Measurements from ENCODE around the gene TCF25. TPM values are rescaled to one million over a fixed set of nuclear protein-coding genes. Genes with fewer than 3 reads are reported as not detected.
A peak's percentile ranks its signal among the peaks of the same experiment; 100 is the strongest.
"Not testable (repeated sequence)": the region's sequence is repeated elsewhere in the genome, so short reads cannot be mapped to it uniquely, and the experiment has no call there.

The TCF25 gene
- total RNA-seq, 2 donors from 2014 or later, result 127 to 158 TPM

GRCh38 chr16:89914642-89915285 lies 41.4 kb downstream of the TCF25 start:
- intact Hi-C loops (cut with DNase I); DNase-seq (ENCODE audit: low spot score): not testable (repeated sequence)

DNA sequence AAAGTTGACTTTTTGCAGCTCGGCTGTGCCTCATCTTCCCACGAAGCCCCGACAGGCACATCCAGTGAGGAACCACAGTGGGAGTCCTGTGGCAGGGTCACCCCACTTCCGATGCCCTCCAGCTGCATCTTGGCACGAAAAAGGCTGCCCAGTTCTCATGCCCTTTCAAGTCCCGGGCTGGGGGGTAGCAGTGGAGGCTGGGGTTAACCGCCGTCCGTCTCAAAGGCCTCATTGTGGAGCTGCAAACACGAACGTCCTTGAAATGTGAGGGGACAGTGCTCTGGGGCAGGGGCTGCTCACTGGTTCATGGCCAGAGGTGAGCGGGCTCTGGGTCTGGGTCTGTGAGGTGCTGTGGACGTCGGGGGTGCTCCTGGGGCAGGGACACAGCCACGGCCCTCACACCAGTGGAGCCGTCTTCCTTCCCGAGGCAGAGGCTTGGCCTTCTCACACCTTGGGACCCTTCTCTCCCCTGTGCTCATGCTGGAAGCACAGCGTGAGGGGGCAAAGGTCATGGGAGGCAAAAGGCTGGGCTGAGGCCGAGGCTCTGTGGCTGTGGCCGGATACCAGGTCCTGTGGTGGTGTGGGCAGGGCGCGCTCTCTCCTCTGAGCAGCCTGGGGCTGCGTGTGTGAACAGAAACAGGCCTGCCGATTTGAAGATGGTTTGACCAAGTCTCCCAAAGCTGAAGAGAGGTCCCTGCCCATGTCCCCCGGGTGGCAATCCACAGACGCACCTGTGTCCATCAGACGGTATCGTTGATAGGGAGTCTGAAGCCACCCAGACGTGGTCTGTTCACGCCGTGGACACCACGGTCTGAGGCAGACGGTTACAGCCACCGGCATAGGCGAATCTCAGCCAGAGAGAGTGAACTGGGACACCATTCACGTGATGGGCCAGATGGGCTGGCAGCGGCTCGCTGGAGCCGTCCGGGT lies 42.2 kb downstream of the TCF25 start:
- intact Hi-C loops (cut with DNase I), result no loop called here
- no peak for DNase-seq (ENCODE audit: low spot score)

DNA sequence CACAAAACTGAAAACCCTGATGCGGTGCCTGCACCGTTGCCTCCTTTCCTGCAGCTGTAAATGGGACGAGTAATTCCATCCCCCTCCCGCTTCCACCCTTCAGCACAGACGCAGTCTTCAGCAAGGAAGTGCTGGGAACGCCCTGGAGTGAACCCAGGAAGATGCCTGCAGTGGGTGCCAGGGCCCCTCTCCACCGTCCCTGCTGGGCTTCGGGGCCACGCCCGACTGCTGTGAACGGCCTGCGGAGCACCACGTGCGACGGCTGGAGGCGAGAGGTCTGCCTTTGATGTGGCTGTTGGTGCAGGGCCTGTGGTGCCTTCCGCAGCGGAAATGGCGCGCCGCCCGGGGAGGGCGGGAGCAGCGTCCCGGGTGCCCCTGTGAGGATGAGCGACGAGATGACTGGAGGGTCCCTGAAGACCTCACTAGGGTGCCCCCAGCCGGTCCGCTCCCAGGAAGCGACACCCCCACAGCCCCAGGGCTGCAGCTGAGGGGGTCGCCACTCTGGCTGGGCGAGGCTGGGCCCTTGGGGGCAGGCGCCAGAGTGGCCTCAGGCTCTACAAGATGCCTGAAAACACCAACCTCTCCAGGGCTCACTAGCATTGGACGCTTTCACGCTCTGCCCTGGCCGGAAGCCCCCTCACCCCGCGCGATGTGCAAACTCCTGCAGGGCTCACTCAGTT lies 44.5 kb downstream of the TCF25 start:
- DNase-seq (ENCODE audit: low spot score), result peak; percentile 95
- intact Hi-C loops (cut with DNase I), result no loop called here

DNA sequence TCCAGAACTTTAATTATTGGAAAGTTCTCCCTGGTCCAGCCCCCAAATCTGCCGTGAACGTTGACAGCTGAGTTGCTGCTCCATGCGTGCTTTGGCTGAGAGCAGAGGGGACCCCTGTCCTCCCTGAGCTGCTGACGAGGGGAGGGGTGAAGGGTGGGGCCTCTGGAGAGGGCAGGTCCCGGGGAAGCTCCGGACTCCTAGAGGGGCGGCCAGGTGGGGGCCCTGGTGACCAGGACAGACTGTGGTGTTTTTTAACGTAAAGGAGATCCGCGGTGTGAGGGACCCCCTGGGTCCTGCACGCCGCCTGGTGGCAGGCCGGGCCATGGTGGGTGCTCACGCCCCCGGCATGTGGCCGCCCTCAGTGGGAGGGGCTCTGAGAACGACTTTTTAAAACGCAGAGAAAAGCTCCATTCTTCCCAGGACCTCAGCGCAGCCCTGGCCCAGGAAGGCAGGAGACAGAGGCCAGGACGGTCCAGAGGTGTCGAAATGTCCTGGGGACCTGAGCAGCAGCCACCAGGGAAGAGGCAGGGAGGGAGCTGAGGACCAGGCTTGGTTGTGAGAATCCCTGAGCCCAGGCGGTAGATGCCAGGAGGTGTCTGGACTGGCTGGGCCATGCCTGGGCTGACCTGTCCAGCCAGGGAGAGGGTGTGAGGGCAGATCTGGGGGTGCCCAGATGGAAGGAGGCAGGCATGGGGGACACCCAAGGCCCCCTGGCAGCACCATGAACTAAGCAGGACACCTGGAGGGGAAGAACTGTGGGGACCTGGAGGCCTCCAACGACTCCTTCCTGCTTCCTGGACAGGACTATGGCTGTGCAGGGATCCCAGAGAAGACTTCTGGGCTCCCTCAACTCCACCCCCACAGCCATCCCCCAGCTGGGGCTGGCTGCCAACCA lies 45.3 kb downstream of the TCF25 start, which contains the start of gene MC1R:
Gene MC1R, plus strand, starts transcription at position 410 of the 895 bp plus-strand sequence. Its CDS starts 397 bp downstream, at position 807.
- DNase-seq (ENCODE audit: low spot score), result peak; percentile 85
- intact Hi-C loops (cut with DNase I), result no loop called here

DNA sequence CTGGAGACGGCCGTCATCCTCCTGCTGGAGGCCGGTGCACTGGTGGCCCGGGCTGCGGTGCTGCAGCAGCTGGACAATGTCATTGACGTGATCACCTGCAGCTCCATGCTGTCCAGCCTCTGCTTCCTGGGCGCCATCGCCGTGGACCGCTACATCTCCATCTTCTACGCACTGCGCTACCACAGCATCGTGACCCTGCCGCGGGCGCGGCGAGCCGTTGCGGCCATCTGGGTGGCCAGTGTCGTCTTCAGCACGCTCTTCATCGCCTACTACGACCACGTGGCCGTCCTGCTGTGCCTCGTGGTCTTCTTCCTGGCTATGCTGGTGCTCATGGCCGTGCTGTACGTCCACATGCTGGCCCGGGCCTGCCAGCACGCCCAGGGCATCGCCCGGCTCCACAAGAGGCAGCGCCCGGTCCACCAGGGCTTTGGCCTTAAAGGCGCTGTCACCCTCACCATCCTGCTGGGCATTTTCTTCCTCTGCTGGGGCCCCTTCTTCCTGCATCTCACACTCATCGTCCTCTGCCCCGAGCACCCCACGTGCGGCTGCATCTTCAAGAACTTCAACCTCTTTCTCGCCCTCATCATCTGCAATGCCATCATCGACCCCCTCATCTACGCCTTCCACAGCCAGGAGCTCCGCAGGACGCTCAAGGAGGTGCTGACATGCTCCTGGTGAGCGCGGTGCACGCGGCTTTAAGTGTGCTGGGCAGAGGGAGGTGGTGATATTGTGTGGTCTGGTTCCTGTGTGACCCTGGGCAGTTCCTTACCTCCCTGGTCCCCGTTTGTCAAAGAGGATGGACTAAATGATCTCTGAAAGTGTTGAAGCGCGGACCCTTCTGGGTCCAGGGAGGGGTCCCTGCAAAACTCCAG lies 46.4 kb downstream of the TCF25 start:
- intact Hi-C loops (cut with DNase I), result no loop called here
- DNase-seq (ENCODE audit: low spot score), result no peak

DNA sequence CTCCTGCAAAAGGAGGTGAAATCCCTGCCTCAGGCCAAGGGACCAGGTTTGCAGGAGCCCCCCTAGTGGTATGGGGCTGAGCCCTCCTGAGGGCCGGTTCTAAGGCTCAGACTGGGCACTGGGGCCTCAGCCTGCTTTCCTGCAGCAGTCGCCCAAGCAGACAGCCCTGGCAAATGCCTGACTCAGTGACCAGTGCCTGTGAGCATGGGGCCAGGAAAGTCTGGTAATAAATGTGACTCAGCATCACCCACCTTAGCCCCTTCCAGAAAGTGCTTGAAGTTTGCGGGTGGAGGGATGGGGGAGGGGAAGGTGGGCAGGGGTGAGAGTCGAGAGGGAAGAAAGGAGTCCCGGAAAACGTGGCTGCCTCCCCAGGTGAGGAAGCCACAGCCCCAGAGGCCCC lies 47.3 kb downstream of the TCF25 start:
- intact Hi-C loops (cut with DNase I), result no loop called here
- DNase-seq (ENCODE audit: low spot score), result no peak

GRCh38 chr16:89921131-89921701 lies 47.8 kb downstream of the TCF25 start:
- intact Hi-C loops (cut with DNase I), result no loop called here
- DNase-seq (ENCODE audit: low spot score), result peak; percentile 81

GRCh38 chr16:89921702-89922476 lies 48.5 kb downstream of the TCF25 start:
- DNase-seq (ENCODE audit: low spot score), result peak; percentile 98
- intact Hi-C loops (cut with DNase I), result no loop called here

DNA sequence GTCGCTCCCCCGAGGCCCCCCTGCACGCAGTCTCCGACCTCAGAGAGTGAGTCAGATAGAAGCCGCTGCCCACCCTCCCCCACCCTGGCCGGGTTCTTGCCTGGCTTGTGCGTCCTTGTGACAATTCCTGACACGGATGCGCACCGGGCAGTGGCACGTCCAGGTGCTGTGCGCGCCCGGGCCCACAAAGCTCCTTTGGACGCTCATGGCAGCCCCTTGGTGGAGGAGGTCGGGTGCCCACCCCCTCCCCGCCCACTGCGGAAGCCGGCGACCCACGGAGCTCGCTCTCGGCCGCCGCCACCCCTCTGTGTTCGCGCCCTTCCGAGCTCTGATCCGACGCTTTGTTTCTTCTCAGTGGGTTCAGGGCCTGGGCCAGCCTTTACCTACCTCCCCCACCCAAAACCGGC lies 49.1 kb downstream of the TCF25 start:
- intact Hi-C loops (cut with DNase I), result no loop called here
- DNase-seq (ENCODE audit: low spot score), result peak; percentile 98

DNA sequence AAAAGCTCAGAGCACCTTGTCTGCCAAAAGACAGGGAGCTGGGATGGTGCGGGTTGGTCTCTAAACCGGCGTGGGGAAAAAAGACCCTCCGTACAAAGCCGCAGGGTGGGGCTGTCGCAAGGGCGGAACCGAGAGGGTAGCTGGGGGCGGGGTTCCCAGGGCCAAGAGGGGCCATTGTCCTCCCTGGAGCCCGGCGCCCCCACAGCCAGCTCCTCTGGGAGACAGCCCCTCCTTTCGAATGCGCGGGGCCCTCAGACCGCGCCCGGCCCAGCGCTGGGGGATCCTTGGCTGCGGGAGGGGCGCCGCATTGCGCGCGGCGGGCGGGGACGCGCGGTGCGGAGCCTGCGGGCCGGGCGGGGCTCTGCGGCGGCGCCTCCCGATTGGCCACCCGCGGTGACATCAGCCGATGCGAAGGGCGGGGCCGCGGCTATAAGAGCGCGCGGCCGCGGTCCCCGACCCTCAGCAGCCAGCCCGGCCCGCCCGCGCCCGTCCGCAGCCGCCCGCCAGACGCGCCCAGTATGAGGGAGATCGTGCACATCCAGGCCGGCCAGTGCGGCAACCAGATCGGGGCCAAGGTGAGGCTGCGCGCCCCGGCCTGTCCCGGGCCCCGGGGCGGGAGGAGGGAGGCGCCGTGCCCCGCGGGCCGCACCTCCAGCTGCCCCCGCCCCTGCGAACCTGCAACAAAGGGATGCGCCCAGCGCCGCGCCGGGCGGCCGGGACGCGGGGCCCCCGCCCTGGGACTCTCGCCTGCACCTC lies 49.7 kb downstream of the TCF25 start, which contains the start of gene TUBB3:
Gene TUBB3, plus strand, starts transcription at position 459 of the 756 bp plus-strand sequence. Its CDS starts 60 bp downstream, at position 519.
- DNase-seq (ENCODE audit: low spot score), result peak; percentile 94
- intact Hi-C loops (cut with DNase I), result no loop called here

GRCh38 chr16:89923640-89924296 lies 50.4 kb downstream of the TCF25 start:
- DNase-seq (ENCODE audit: low spot score), result peak; percentile 81
- intact Hi-C loops (cut with DNase I), result no loop called here

DNA sequence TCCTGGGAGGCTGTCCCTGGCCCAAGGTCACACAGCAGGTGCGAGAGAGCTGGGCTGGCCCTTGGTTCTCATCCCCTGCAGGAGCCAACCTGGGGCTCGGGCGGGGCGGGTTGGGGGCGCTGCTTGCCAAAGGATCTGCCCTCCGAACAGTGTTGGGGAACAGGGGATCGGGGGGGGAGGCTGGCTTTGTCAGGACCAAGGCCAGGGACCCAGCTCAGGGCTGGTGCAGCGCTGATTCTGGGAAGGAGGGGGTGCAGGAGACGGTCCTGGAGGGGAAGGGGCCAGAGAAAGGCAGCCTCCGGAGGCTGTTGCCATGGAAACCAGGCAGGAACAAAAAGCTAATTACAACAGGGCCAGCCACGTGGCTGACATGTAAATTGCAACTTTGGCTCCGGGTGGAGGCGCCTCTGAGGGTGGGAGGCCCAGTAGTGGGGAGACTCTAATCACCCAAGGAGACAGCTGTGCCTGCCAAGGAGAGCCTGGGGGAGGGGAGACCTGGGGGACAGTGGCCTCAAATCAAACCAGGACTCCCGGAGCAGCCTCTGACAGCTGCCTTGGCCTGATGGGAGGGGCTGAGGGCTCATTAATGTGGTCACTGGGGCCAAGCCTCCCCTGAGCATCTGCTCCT lies 51.0 kb downstream of the TCF25 start:
- intact Hi-C loops (cut with DNase I), result no loop called here
- peak; percentile 86 for DNase-seq (ENCODE audit: low spot score)

DNA sequence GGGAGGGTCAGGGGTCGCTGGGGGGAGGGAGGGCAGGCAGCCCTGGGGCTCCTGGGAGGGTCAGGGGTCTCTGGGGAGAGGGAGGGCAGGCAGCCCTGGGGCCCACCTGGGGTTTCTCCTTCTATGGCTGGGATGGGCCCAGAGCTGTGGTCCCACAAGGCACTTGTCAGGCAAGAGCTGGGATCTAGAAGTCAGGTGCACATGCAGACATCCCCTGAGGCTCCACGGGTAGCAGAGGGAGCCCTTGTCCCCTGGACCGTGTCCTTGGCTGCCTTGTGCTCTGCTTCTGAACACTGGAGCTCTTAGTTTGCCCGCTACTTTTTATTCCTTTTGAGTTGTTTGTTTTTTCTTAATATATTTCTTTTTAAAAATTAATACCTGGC lies 51.5 kb downstream of the TCF25 start:
- intact Hi-C loops (cut with DNase I), result no loop called here
- no peak for DNase-seq (ENCODE audit: low spot score)

DNA sequence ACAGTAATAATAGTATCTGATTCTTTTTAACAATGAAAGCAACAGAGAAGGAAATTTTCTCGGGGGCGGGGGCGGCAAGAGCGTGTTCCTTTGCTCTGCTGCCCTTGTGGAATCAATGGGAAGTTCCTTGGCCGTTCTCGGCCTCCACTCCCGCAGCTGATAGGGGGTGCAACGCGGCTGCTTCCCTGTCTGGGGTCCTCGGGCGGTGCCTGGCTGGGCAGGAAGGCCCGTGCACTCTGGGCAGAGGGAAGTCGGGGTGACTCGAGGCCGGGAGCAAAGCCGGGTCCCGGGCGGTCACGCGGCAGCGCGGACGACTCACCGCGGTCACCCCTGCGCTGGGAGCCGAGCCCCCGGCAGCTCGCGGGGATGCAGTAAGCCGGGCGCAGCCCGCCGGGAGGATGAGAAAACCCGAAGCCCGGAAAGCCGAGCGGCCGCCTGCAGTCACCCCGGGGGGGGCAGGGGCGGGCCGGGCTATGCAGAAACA lies 52.2 kb downstream of the TCF25 start:
- peak; percentile 81 for DNase-seq (ENCODE audit: low spot score)

DNA sequence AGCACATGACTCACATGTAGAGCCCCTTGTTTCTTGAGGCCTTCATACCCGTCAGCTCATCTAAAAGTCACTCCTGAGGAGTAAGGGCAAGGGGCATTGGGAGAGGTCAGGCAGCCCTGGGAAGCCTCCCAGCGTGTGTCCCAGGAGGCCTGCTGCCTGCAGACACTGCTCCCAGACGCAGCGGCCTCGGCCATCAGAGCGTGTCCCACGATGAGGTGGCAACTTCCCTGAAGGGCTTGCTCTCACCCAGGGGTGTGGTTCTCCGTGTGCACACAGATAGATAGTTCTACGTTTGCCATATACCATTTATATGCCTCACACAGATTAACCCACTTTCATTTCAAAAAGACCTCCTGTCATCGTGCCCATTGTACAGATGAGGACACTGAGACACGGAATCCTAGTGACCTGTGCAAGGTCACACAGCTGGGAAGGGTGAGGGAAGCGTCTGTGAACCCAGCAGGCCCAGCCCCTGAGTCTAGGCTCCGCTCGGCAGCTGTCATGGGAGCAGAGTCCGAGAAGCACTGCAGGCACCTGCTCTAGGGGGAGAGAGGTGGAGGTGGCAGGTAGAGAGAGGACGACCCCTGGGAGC lies 58.0 kb downstream of the TCF25 start:
- DNase-seq (ENCODE audit: low spot score), result no peak
- intact Hi-C loops (cut with DNase I), result no loop called here

More for the DNA sequence above, 52.2 kb downstream of the TCF25 start:
- intact Hi-C loops (cut with DNase I), result no loop called here
